HG03060 (cell line): ENCODE measurements around the gene CRX.
"Not testable (repeated sequence)": the region's sequence is repeated elsewhere in the genome, so short reads cannot be mapped to it uniquely, and the experiment has no call there.

Experiments
- ATAC-seq: cut with Tn5 transposase; IDR thresholded peaks from one replicate; pipeline ENCODE4 v1.9.1; 2021; ENCODE audit warnings: low read depth, moderate number of reproducible peaks; ENCODE audit not compliant: unreplicated experiment

The CRX gene

GRCh38 chr19:47858646-47859285 lies 37.0 kb downstream of the CRX start, which contains the start of gene TPRX2:
Gene TPRX2, plus strand, starts transcription at chr19:47859235. Its CDS starts 12 bp downstream, at chr19:47859247.
- not testable (repeated sequence) for ATAC-seq

- ATAC-seq: not testable (repeated sequence)
Measured at GRCh38 chr19:47859838-47860237, 38.1 kb downstream of the CRX start.

- no peak for ATAC-seq
Measured at GRCh38 chr19:47860602-47861297, 39.0 kb downstream of the CRX start.

- ATAC-seq: no peak
Measured at GRCh38 chr19:47861630-47862029, 39.9 kb downstream of the CRX start.

GRCh38 chr19:47863514-47863936 lies 41.8 kb downstream of the CRX start:
- ATAC-seq: no peak

GRCh38 chr19:47865166-47865565 lies 43.4 kb downstream of the CRX start:
- no peak for ATAC-seq

- ATAC-seq: no peak
Measured at GRCh38 chr19:47878906-47879305, 57.2 kb downstream of the CRX start.

GRCh38 chr19:47879385-47879784 lies 57.6 kb downstream of the CRX start:
- not testable (repeated sequence) for ATAC-seq

- no peak for ATAC-seq
Measured at GRCh38 chr19:47881757-47882156, 60.0 kb downstream of the CRX start.

GRCh38 chr19:47882890-47883289 lies 61.2 kb downstream of the CRX start:
- ATAC-seq: no peak

GRCh38 chr19:47885067-47885463 lies 63.3 kb downstream of the CRX start:
- ATAC-seq: no peak

GRCh38 chr19:47886010-47886559 lies 64.3 kb downstream of the CRX start, which contains the start of gene SULT2A1:
Gene SULT2A1, minus strand, starts transcription at chr19:47886315. Its CDS starts 58 bp downstream, at chr19:47886257.
- ATAC-seq: no peak

GRCh38 chr19:47890865-47891621 lies 69.3 kb downstream of the CRX start:
- ATAC-seq: no peak

GRCh38 chr19:47891622-47891922 lies 69.8 kb downstream of the CRX start:
- ATAC-seq: no peak

GRCh38 chr19:47891923-47892666 lies 70.4 kb downstream of the CRX start:
- ATAC-seq: no peak
